ENCODE data around the gene MAMDC2.

MAMDC2 gene

GRCh38 chr9:70165006-70165602 lies 121.5 kb downstream of the MAMDC2 start:
- ChIA-PET POLR2A (ENCODE audit: low non-redundant PET) (no interaction called here), CTCF (no interaction called here)
- no peak for TF ChIP-seq CTCF (conservative IDR thresholded peaks at IDR 0.05; ENCODE audit: low read depth)
- no peak overlapping the region for H3K27ac ChIP-seq
- DNase-seq (ENCODE audit: low spot score): no peak

- POLR2A ChIA-PET (ENCODE audit: low non-redundant PET): no interaction called here
These were observed 124.9 kb downstream of the MAMDC2 start for GRCh38 chr9:70168521-70168920.

GRCh38 chr9:70169222-70169621 lies 125.6 kb downstream of the MAMDC2 start:
- TF ChIP-seq CTCF (conservative IDR thresholded peaks at IDR 0.05; ENCODE audit: low read depth): no peak
- ChIA-PET CTCF (interaction anchor here (0.7 kb wide), 1 partner anchor 59 kb away, joined by 4 read pairs; no protein-coding TSS in a partner anchor), POLR2A (ENCODE audit: low non-redundant PET) (no interaction called here)
- no peak for DNase-seq (ENCODE audit: low spot score)
- H3K27ac ChIP-seq: no peak overlapping the region

More at GRCh38 chr9:70168521-70168920, 124.9 kb downstream of the MAMDC2 start:
- TF ChIP-seq CTCF (conservative IDR thresholded peaks at IDR 0.05; ENCODE audit: low read depth): no peak
- no peak for DNase-seq (ENCODE audit: low spot score)
- CTCF ChIA-PET: no interaction called here
- H3K27ac ChIP-seq: no peak overlapping the region

- CTCF ChIA-PET: no interaction called here
- no peak overlapping the region for H3K27ac ChIP-seq
- POLR2A ChIA-PET (ENCODE audit: low non-redundant PET): no interaction called here
- no peak for DNase-seq (ENCODE audit: low spot score)
- no peak for TF ChIP-seq CTCF (conservative IDR thresholded peaks at IDR 0.05; ENCODE audit: low read depth)
These were observed 126.6 kb downstream of the MAMDC2 start for GRCh38 chr9:70170151-70170790.

- ChIA-PET CTCF (no interaction called here), POLR2A (ENCODE audit: low non-redundant PET) (no interaction called here)
- H3K27ac ChIP-seq: no peak overlapping the region
- DNase-seq (ENCODE audit: low spot score): no peak
- TF ChIP-seq CTCF (conservative IDR thresholded peaks at IDR 0.05; ENCODE audit: low read depth): no peak
These were observed 128.9 kb downstream of the MAMDC2 start for GRCh38 chr9:70172532-70172931.

GRCh38 chr9:70177121-70177520 lies 133.5 kb downstream of the MAMDC2 start:
- no peak for TF ChIP-seq CTCF (conservative IDR thresholded peaks at IDR 0.05; ENCODE audit: low read depth)
- ChIA-PET CTCF (no interaction called here), POLR2A (ENCODE audit: low non-redundant PET) (no interaction called here)
- H3K27ac ChIP-seq: no peak overlapping the region
- no peak for DNase-seq (ENCODE audit: low spot score)
